SKM-1 treated with dmso at 0.1 percent for 144 hours (cell line): ENCODE data around the gene PURA.

Experiments used
- DNase-seq: peaks from one replicate; lab custom pipeline; 2025; ENCODE audit not compliant: unreplicated experiment; lab: John Stamatoyannopoulos, UW

The PURA gene

GRCh38 chr5:140157032-140157781, 43.3 kb downstream of the PURA start:
- peak; percentile 82 for DNase-seq

- DNase-seq: no peak
Measured at GRCh38 chr5:140159014-140159927, 45.4 kb downstream of the PURA start.

- DNase-seq: no peak
Measured at GRCh38 chr5:140162275-140162674, 48.4 kb downstream of the PURA start.

GRCh38 chr5:140162781-140163180, 48.9 kb downstream of the PURA start:
- no peak for DNase-seq

- DNase-seq: no peak
Measured at GRCh38 chr5:140165101-140165922, 51.4 kb downstream of the PURA start.

- no peak for DNase-seq
Measured at GRCh38 chr5:140165923-140166270, 52.0 kb downstream of the PURA start.

GRCh38 chr5:140166911-140167310, 53.0 kb downstream of the PURA start:
- no peak for DNase-seq

- DNase-seq: no peak
Measured at GRCh38 chr5:140168371-140168770, 54.5 kb downstream of the PURA start.

GRCh38 chr5:140169410-140169809, 55.5 kb downstream of the PURA start:
- DNase-seq: no peak

- DNase-seq: no peak
Measured at GRCh38 chr5:140172483-140172882, 58.6 kb downstream of the PURA start.

GRCh38 chr5:140174014-140174413, 60.1 kb downstream of the PURA start:
- DNase-seq: no peak

GRCh38 chr5:140174465-140175366, 60.8 kb downstream of the PURA start, which contains the start of gene CYSTM1:
Gene CYSTM1 (plus strand): TSS chr5:140175188. CDS start chr5:140194466, 19,278 bp downstream.
- peak; percentile 58 for DNase-seq
